B cell (primary cell): ENCODE measurements around the gene VPS13D. TPM values are rescaled to one million over a fixed set of nuclear protein-coding genes. Genes with fewer than 3 reads are reported as not detected.

ENCODE experiments used
- ATAC-seq: fragments of 200-7000 bp; cut with Tn5 transposase; one replicate; pipeline ENCODE4 v1.10.0; 2021; ENCODE audit warnings: low read depth, mild to moderate bottlenecking, moderate number of reproducible peaks, moderate library complexity
- CTCF ChIA-PET: fragments of 350-600 bp; sonication (Branson Sonifier 250); formaldehyde crosslinking; loops from one replicate; lab custom pipeline; 2021; ENCODE audit warnings: antibody characterized with exemption, inconsistent platforms; lab: Charles Lee
- POLR2A ChIA-PET: fragments of 350-600 bp; sonication (Branson Sonifier 250); formaldehyde crosslinking; loops from one replicate; lab custom pipeline; 2021; ENCODE audit warnings: antibody characterized with exemption; lab: Charles Lee
- DNase-seq: peaks from one replicate; pipeline ENCODE4 v3.0.0; 2013
- H2AFZ ChIP-seq: 2 replicates; pipeline ENCODE4 v1.6.1; 2012; ENCODE audit warnings: mild to moderate bottlenecking, low read depth, low read length; ENCODE audit not compliant: insufficient read depth, poor library complexity, severe bottlenecking
- H3K27ac ChIP-seq, 2 donors: 1 replicate in 1 of 2; 2 replicates in 1 of 2; pipeline ENCODE4 v1.5.1; 2012 to 2013; ENCODE audit warnings: low read length in 2 of 2, mild to moderate bottlenecking in 2 of 2, moderate library complexity in 1 of 2
- H3K27me3 ChIP-seq, 4 experiments: fragments of 200-600 bp in 1 of 4; sonication (generic) in 1 of 4; replicated peaks in 1 of 4; 1 replicate in 2 of 4; 2 replicates in 2 of 4; pipeline versions ENCODE4 v1.6.1 to v1.7.0; 2013 to 2016; ENCODE audit warnings: low read length in 3 of 4, mild to moderate bottlenecking in 2 of 4, mixed read lengths in 1 of 4, moderate library complexity in 1 of 4; ENCODE audit not compliant: insufficient read depth in 4 of 4, control insufficient read depth in 3 of 4; ENCODE audit errors: control extremely low read depth in 1 of 4
- H3K36me3 ChIP-seq, 2 experiments: replicated peaks in 1 of 2; 1 replicate in 1 of 2; 2 replicates in 1 of 2; pipeline versions ENCODE4 v1.6.1 to v1.7.1; 2013; ENCODE audit warnings: low read length in 1 of 2; ENCODE audit not compliant: insufficient read depth in 2 of 2, control insufficient read depth in 1 of 2; ENCODE audit errors: control extremely low read depth in 1 of 2, extremely low read depth in 1 of 2
- H3K4me1 ChIP-seq, 2 donors: fragments of 200-600 bp in 1 of 2; sonication (generic) in 1 of 2; 1 replicate in 1 of 2; 2 replicates in 1 of 2; pipeline versions ENCODE4 v1.5.1 to v1.6.1; 2013 to 2017; ENCODE audit warnings: low read length in 2 of 2; ENCODE audit not compliant: control insufficient read depth in 2 of 2, insufficient read depth in 2 of 2
- H3K4me2 ChIP-seq: replicated peaks from 2 replicates; pipeline ENCODE3; 2012; ENCODE audit warnings: mild to moderate bottlenecking, low read depth, low read length; ENCODE audit not compliant: poor library complexity, severe bottlenecking
- H3K4me3 ChIP-seq, 5 experiments: fragments of 200-600 bp in 1 of 5; sonication (generic) in 1 of 5; 1 replicate in 3 of 5; 2 replicates in 2 of 5; pipeline versions ENCODE4 v1.5.1 to v1.7.0; 2011 to 2016; ENCODE audit warnings: low read length in 4 of 5, mild to moderate bottlenecking in 4 of 5, low read depth in 2 of 5, control low read depth in 1 of 5, moderate library complexity in 1 of 5; ENCODE audit not compliant: insufficient read depth in 1 of 5; ENCODE audit errors: control extremely low read depth in 1 of 5, extremely low read depth in 1 of 5
- H3K79me2 ChIP-seq: fragments of 200-600 bp; sonication (generic); one replicate; pipeline ENCODE4 v1.6.0; 2016; ENCODE audit warnings: low read length; ENCODE audit not compliant: control insufficient read depth, insufficient read depth
- H3K9ac ChIP-seq: fragments of 200-600 bp; sonication (generic); 2 replicates; pipeline ENCODE4 v1.6.1; 2017; ENCODE audit warnings: mild to moderate bottlenecking, low read length, moderate library complexity
- H3K9me3 ChIP-seq, 3 donors: one replicate each; pipeline versions ENCODE4 v1.6.1 to v1.7.1; 2013; ENCODE audit warnings: low read length in 2 of 3; ENCODE audit not compliant: control insufficient read depth in 2 of 3, insufficient read depth in 1 of 3; ENCODE audit errors: control extremely low read depth in 1 of 3
- H4K20me1 ChIP-seq: 2 replicates; pipeline ENCODE4 v1.6.0; 2012; ENCODE audit warnings: mild to moderate bottlenecking, low read length; ENCODE audit not compliant: insufficient read depth, control insufficient read depth, poor library complexity, severe bottlenecking
- H3K27ac Mint-ChIP-seq: one replicate; pipeline ENCODE4 v1.8.0; 2021; ENCODE audit warnings: mixed read lengths
- H3K27me3 Mint-ChIP-seq: one replicate; pipeline ENCODE4 v1.8.0; 2021; ENCODE audit warnings: mixed read lengths
- H3K4me1 Mint-ChIP-seq: one replicate; pipeline ENCODE4 v1.8.0; 2021; ENCODE audit warnings: mixed read lengths
- H3K4me3 Mint-ChIP-seq: one replicate; pipeline ENCODE4 v1.8.0; 2021; ENCODE audit warnings: mixed read lengths
- H3K9me3 Mint-ChIP-seq: one replicate; pipeline ENCODE4 v1.8.0; 2022; ENCODE audit warnings: mixed read lengths; ENCODE audit not compliant: insufficient read depth
- CTCF ChIP-seq: fragments of 200-600 bp; IDR thresholded peaks from one replicate; pipeline ENCODE4 v1.8.0; 2022; ENCODE audit warnings: antibody characterized with exemption, mild to moderate bottlenecking
- EZH2 ChIP-seq: IDR thresholded peaks from 2 replicates; pipeline ENCODE4 v1.6.1; 2012; ENCODE audit warnings: borderline replicate concordance, low read depth, mild to moderate bottlenecking, moderate library complexity, low read length; ENCODE audit not compliant: insufficient read depth, poor library complexity, severe bottlenecking
- WGBS: methylation state at CpG from one replicate; pipeline ENCODE4 v1.1.5; 2013; ENCODE audit warnings: missing lambda C conversion rate; ENCODE audit not compliant: insufficient coverage; 5-methylcytosine and 5-hydroxymethylcytosine counted together
- intact Hi-C: fragments of 100-400 bp; cut with micrococcal nuclease; formaldehyde crosslinking; loops from one replicate; pipeline ENCODE4 v1.10.0; 2022
- polyA plus RNA-seq: library from polyadenylated mRNA; depleted of rRNA; stranded (reverse); fragments of >200 nt; gene quantifications from 2 replicates; pipeline ENCODE4 v1.2.3, GENCODE V29; 2012
- total RNA-seq, 2 donors: library from RNA; stranded (reverse); fragments of 120-200 nt in 1 of 2; gene quantifications; 1 replicate in 1 of 2; 2 replicates in 1 of 2; pipeline versions ENCODE4 v1.2.3 to v1.2.4, GENCODE V29; 2013 to 2022

VPS13D gene
- total and polyA plus RNA-seq, 2 donors (not counting 1 experiment from before 2014, with no cell fraction given) = 29.9 to 104 TPM

DNA sequence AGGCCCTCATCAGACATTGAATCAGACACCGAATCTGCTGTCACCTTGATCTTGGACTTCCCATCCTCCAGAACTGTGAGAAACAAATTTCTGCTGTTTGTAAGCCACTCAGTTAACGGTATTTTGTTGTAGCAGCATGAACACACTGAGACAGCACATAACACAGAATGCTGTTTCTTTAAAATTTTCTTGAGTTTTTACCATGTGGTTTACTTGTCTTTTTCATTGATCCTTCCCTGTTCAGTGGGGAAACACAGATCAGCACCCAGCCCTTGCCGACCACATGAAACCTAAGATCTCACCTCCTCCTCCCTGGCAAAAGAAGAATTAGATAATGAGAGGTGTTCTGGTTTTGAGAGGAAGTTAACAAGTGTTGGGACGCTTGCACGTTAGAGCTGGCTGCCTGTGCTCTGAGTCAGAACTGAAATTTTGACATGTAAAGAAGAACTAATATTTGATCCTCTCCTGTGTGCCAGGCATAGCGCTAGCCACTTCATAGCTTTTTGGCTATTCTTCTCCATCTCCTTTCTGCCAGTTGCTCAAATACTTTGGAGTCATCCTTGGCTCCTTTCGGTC lies 208.6 kb downstream of the VPS13D start:
- peaks cover 0 to 15% of the 10 kb centered on the region in 2 experiments for H3K36me3 ChIP-seq
- intact Hi-C loops = no loop called here
- H3K4me3 ChIP-seq = no peak overlapping the region
- H2AFZ ChIP-seq = no peak overlapping the region
- ATAC-seq = peak; percentile 15
- Mint-ChIP-seq H3K27me3 (no peaks in the 10 kb centered on the region), H3K4me3 (no peak overlapping the region), H3K4me1 (peaks cover 45% of the 10 kb centered on the region), H3K9me3 (peaks cover 3% of the 10 kb centered on the region), H3K27ac (peak overlapping the region; percentile 71)
- no peaks in the 10 kb centered on the region for H4K20me1 ChIP-seq
- no peaks in the 10 kb centered on the region for H3K27me3 ChIP-seq
- POLR2A ChIA-PET = interaction anchor here (0.6 kb wide), 1 partner anchor 16 kb away, joined by 5 read pairs; no protein-coding TSS in a partner anchor
- no peak for DNase-seq
- peaks cover 0 to 5% (median 0%) of the 10 kb centered on the region in 3 donors for H3K9me3 ChIP-seq
- 54% methylated on average over 5 of the region's 7 CpGs for WGBS
- no peaks in the 10 kb centered on the region for H3K79me2 ChIP-seq
- H3K4me1 ChIP-seq = peaks cover 33 to 44% of the 10 kb centered on the region in 2 donors
- CTCF ChIA-PET = no interaction called here
- TF ChIP-seq CTCF (no peak), EZH2 (no peak)
- H3K9ac ChIP-seq = no peak overlapping the region
- no peak overlapping the region for H3K4me2 ChIP-seq
- peak overlapping the region in 1 of 2 donors; percentile 11 for H3K27ac ChIP-seq

DNA sequence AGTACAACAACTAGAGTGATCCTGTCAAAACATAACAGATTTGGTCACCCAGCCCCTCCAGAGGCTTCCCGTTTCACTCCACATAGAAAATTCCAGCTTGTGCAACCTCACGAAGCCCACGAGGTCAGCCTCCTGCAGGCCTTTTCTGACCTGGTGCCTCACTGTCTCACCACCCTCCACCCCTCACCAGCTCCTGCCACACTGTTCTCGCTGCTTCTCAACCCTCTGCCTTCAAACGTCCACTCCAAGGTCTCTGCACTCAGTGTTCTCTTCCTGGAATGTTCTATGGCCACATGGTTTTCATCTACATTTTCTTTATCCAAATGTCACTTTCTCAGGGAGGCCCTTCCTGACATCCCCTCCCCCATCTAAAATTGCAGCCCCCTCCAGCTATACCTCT lies 209.2 kb downstream of the VPS13D start:
- H3K27ac Mint-ChIP-seq = peak overlapping the region; percentile 71
- intact Hi-C loops = no loop called here
- H3K4me3 ChIP-seq = no peak overlapping the region
- no peak overlapping the region for H3K9ac ChIP-seq
- ATAC-seq (no peak), DNase-seq (no peak)
- POLR2A ChIA-PET = interaction anchor here (0.6 kb wide), 1 partner anchor 17 kb away, joined by 5 read pairs; no protein-coding TSS in a partner anchor
- H2AFZ ChIP-seq = no peak overlapping the region
- no peaks in the 10 kb centered on the region for H3K79me2 ChIP-seq
- peaks cover 0 to 5% (median 0%) of the 10 kb centered on the region in 3 donors for H3K9me3 ChIP-seq
- H3K9me3 Mint-ChIP-seq = peaks cover 3% of the 10 kb centered on the region
- H3K27me3 Mint-ChIP-seq = no peaks in the 10 kb centered on the region
- peaks cover 39% of the 10 kb centered on the region for H3K4me1 Mint-ChIP-seq
- peaks cover 30 to 39% of the 10 kb centered on the region in 2 donors for H3K4me1 ChIP-seq
- no peaks in the 10 kb centered on the region for H4K20me1 ChIP-seq
- TF ChIP-seq EZH2 = no peak
- TF ChIP-seq CTCF = no peak
- no peak overlapping the region for H3K4me2 ChIP-seq
- WGBS = 94% methylated on average over 5 of the region's 5 CpGs
- H3K27ac ChIP-seq = no peak overlapping the region
- no peak overlapping the region for H3K4me3 Mint-ChIP-seq
- no peaks in the 10 kb centered on the region for H3K27me3 ChIP-seq
- H3K36me3 ChIP-seq = peaks cover 0 to 15% of the 10 kb centered on the region in 2 experiments
- CTCF ChIA-PET = interaction anchor here (0.6 kb wide), 1 partner anchor 9 kb away, joined by 3 read pairs; no protein-coding TSS in a partner anchor
